MCF 10A (cell line): Measurements from ENCODE around the gene RHOBTB1. TPM values are rescaled to one million over a fixed set of nuclear protein-coding genes. Genes with fewer than 3 reads are reported as not detected.

Source experiments
- BruUV-seq: library from RNA; stranded (reverse); fragments of 400-500 nt; replicated peaks from 2 replicates; lab custom pipeline; 2021; lab: Mats Ljungman, UMichigan
- CTCF ChIA-PET: fragments of 300-600 bp; sonication (Branson Sonifier 250); formaldehyde crosslinking; extraction: SDS; loops from one replicate; lab custom pipeline; 2021; ENCODE audit warnings: antibody characterized with exemption, inconsistent platforms; lab: Yijun Ruan, JAX
- POLR2A ChIA-PET: fragments of 300-600, 350-650 bp; sonication (Branson Sonifier 250); formaldehyde crosslinking; extraction: SDS; loops from one replicate; lab custom pipeline; 2020; ENCODE audit warnings: antibody characterized with exemption, inconsistent platforms; lab: Yijun Ruan, JAX
- DNase-seq: peaks from one replicate; pipeline ENCODE4 v3.0.0-alpha.2; 2018; ENCODE audit not compliant: unreplicated experiment
- H3K27ac Mint-ChIP-seq: one replicate; pipeline ENCODE4 v1.8.0; 2022; ENCODE audit warnings: mild to moderate bottlenecking, low read depth, mixed read lengths; ENCODE audit not compliant: unreplicated experiment
- H3K27me3 Mint-ChIP-seq: one replicate; pipeline ENCODE4 v1.8.0; 2022; ENCODE audit warnings: mixed read lengths; ENCODE audit not compliant: insufficient read depth, unreplicated experiment
- H3K36me3 Mint-ChIP-seq: one replicate; pipeline ENCODE4 v1.8.0; 2022; ENCODE audit warnings: mild to moderate bottlenecking, moderate library complexity, mixed read lengths; ENCODE audit not compliant: insufficient read depth, unreplicated experiment
- H3K4me1 Mint-ChIP-seq: one replicate; pipeline ENCODE4 v1.8.0; 2022; ENCODE audit warnings: mixed read lengths; ENCODE audit not compliant: insufficient read depth, unreplicated experiment
- H3K4me3 Mint-ChIP-seq: one replicate; pipeline ENCODE4 v1.8.0; 2022; ENCODE audit warnings: mild to moderate bottlenecking, moderate library complexity, mixed read lengths; ENCODE audit not compliant: unreplicated experiment
- H3K9me3 Mint-ChIP-seq: one replicate; pipeline ENCODE4 v1.8.0; 2022; ENCODE audit warnings: mixed read lengths; ENCODE audit not compliant: unreplicated experiment
- CTCF ChIP-seq: fragments of 200-600 bp; IDR thresholded peaks from one replicate; pipeline ENCODE4 v1.8.0; 2022; ENCODE audit warnings: antibody characterized with exemption, mild to moderate bottlenecking; ENCODE audit not compliant: unreplicated experiment
- intact Hi-C: fragments of 100-400 bp; cut with micrococcal nuclease; formaldehyde crosslinking; loops from 2 replicates; pipeline ENCODE4 v1.14.1; 2022
- total RNA-seq: library from RNA; stranded (reverse); gene quantifications from 2 replicates; pipeline ENCODE4 v1.2.3, GENCODE V29; 2022

The RHOBTB1 gene
- total RNA-seq, 1 experiment from 2014 or later, result 0.70 TPM

- Mint-ChIP-seq H3K36me3 (no peaks in the 10 kb centered on the region), H3K4me1 (no peaks in the 10 kb centered on the region), H3K4me3 (no peak overlapping the region), H3K9me3 (no peaks in the 10 kb centered on the region), H3K27me3 (no peaks in the 10 kb centered on the region), H3K27ac (no peak overlapping the region)
- no peak for TF ChIP-seq CTCF
- intact Hi-C loops, result no loop called here
- BruUV-seq, result no TSS peak
- ChIA-PET CTCF (no interaction called here), POLR2A (no interaction called here)
- no peak for DNase-seq
Observed at GRCh38 chr10:60950300-60950699, 6.3 kb upstream of the RHOBTB1 start.

GRCh38 chr10:60948851-60949250 lies 4.9 kb upstream of the RHOBTB1 start:
- Mint-ChIP-seq H3K4me3 (no peak overlapping the region), H3K27me3 (no peaks in the 10 kb centered on the region), H3K36me3 (no peaks in the 10 kb centered on the region), H3K4me1 (no peaks in the 10 kb centered on the region), H3K27ac (no peak overlapping the region), H3K9me3 (no peaks in the 10 kb centered on the region)
- intact Hi-C loops, result no loop called here
- BruUV-seq, result no TSS peak
- ChIA-PET CTCF (interaction anchor here (1.4 kb wide), 1 partner anchor 16 kb away, joined by 4 read pairs; no protein-coding TSS in a partner anchor), POLR2A (no interaction called here)
- no peak for DNase-seq
- TF ChIP-seq CTCF, result no peak

GRCh38 chr10:60944910-60945297 lies 919 bp upstream of the RHOBTB1 start:
- Mint-ChIP-seq H3K4me1 (peaks cover 6% of the 10 kb centered on the region), H3K27ac (peak overlapping the region; percentile 84), H3K27me3 (no peaks in the 10 kb centered on the region), H3K4me3 (peak overlapping the region; percentile 78), H3K36me3 (no peaks in the 10 kb centered on the region), H3K9me3 (no peaks in the 10 kb centered on the region)
- ChIA-PET CTCF (interaction anchor here (0.7 kb wide), 1 partner anchor 686 kb away, joined by 3 read pairs; no protein-coding TSS in a partner anchor), POLR2A (interaction anchor here (1.2 to 2.5 kb wide), 2 partner anchors 12 kb away, joined by 3 to 6 read pairs; no protein-coding TSS in a partner anchor)
- DNase-seq, result no peak
- BruUV-seq, result no TSS peak
- no peak for TF ChIP-seq CTCF
- intact Hi-C loops, result no loop called here

GRCh38 chr10:60943316-60944057 lies 498 bp downstream of the RHOBTB1 start:
- Mint-ChIP-seq H3K36me3 (no peaks in the 10 kb centered on the region), H3K27me3 (no peaks in the 10 kb centered on the region), H3K9me3 (no peaks in the 10 kb centered on the region), H3K27ac (peak overlapping the region; percentile 84), H3K4me3 (peak overlapping the region; percentile 78), H3K4me1 (peaks cover 6% of the 10 kb centered on the region)
- DNase-seq, result peak; percentile 47
- no peak for TF ChIP-seq CTCF
- POLR2A ChIA-PET, result interaction anchor here (0.7 to 2.5 kb wide), 6 partner anchors 11 to 1250 kb away, joined by 3 to 6 read pairs (median 4); no protein-coding TSS in a partner anchor
- intact Hi-C loops, result no loop called here
- CTCF ChIA-PET, result interaction anchor here (0.6 to 0.8 kb wide), 4 partner anchors 12 to 1054 kb away, joined by 3 to 4 read pairs (median 4); no protein-coding TSS in a partner anchor
- no TSS peak for BruUV-seq
